ENCODE measurements around the gene LRRC34.

LRRC34 gene

GRCh38 chr3:169822540-169822939 lies 9.8 kb upstream of the LRRC34 start:
- TF ChIP-seq Cebpa-rat (IDR thresholded peaks at IDR 0.05) = no peak
- Histone ChIP-seq H3K4me2 (no peak overlapping the region), H3K9ac (no peak overlapping the region)

GRCh38 chr3:169822091-169822490 lies 9.4 kb upstream of the LRRC34 start:
- no peak for TF ChIP-seq Cebpa-rat (IDR thresholded peaks at IDR 0.05)
- Histone ChIP-seq H3K36me3 (no peaks in the 10 kb centered on the region), H3K9ac (no peak overlapping the region), H3K4me2 (no peak overlapping the region), H3K27me3 (no peaks in the 10 kb centered on the region), H4K20me1 (no peaks in the 10 kb centered on the region), H3K27ac (no peak overlapping the region), H3K4me1 (peaks cover 0 to 10% (median 0%) of the 10 kb centered on the region in 10 experiments; a peak in 3 of 20 replicates), H3K4me3 (no peak overlapping the region), H3K9me3 (replicated peaks in 1 of 11) (no peaks in the 10 kb centered on the region)

More at GRCh38 chr3:169822540-169822939, 9.8 kb upstream of the LRRC34 start:
- Histone ChIP-seq H3K27me3 (no peaks in the 10 kb centered on the region), H3K4me1 (peaks cover 0 to 10% (median 0%) of the 10 kb centered on the region in 10 experiments; a peak in 3 of 20 replicates), H3K36me3 (no peaks in the 10 kb centered on the region), H3K27ac (no peak overlapping the region), H3K4me3 (no peak overlapping the region), H3K9me3 (replicated peaks in 1 of 11) (no peaks in the 10 kb centered on the region), H4K20me1 (no peaks in the 10 kb centered on the region)

- TF ChIP-seq Cebpa-rat (IDR thresholded peaks at IDR 0.05) = no peak
- no peaks in the 10 kb centered on the region for H3K36me3 ChIP-seq
- H3K27ac ChIP-seq = no peak overlapping the region
- H3K4me3 ChIP-seq = no peak overlapping the region
- peak overlapping the region in 1 of 11 experiments; percentile 17; a peak in 1 of 22 replicates for H3K4me2 ChIP-seq
- no peaks in the 10 kb centered on the region for H3K27me3 ChIP-seq
- H3K9me3 ChIP-seq (replicated peaks in 1 of 11) = peaks cover 9 to 20% (median 14%) of the 10 kb centered on the region in 11 experiments
- H4K20me1 ChIP-seq = no peaks in the 10 kb centered on the region
- no peak overlapping the region for H3K9ac ChIP-seq
- peaks cover 11 to 17% (median 13%) of the 10 kb centered on the region in 10 experiments; a peak in 19 of 20 replicates for H3K4me1 ChIP-seq
Measured at GRCh38 chr3:169818316-169818715, 5.6 kb upstream of the LRRC34 start.

GRCh38 chr3:169815590-169816150 lies 3.0 kb upstream of the LRRC34 start:
- H3K4me2 ChIP-seq = no peak overlapping the region
- no peak overlapping the region for H3K9ac ChIP-seq
- peaks cover 28 to 41% (median 33%) of the 10 kb centered on the region in 10 experiments for H3K4me1 ChIP-seq
- no peaks in the 10 kb centered on the region for H3K36me3 ChIP-seq
- H3K27ac ChIP-seq = no peak overlapping the region
- peaks cover 9 to 20% (median 14%) of the 10 kb centered on the region in 11 experiments for H3K9me3 ChIP-seq (replicated peaks in 1 of 11)
- H4K20me1 ChIP-seq = no peaks in the 10 kb centered on the region
- no peak for TF ChIP-seq Cebpa-rat (IDR thresholded peaks at IDR 0.05)
- H3K4me3 ChIP-seq = no peak overlapping the region
- no peaks in the 10 kb centered on the region for H3K27me3 ChIP-seq

- H3K36me3 ChIP-seq = no peaks in the 10 kb centered on the region
- no peaks in the 10 kb centered on the region for H4K20me1 ChIP-seq
- no peaks in the 10 kb centered on the region for H3K27me3 ChIP-seq
- TF ChIP-seq Cebpa-rat (IDR thresholded peaks at IDR 0.05) = no peak
- H3K4me1 ChIP-seq = peaks cover 29 to 44% (median 34%) of the 10 kb centered on the region in 10 experiments
- H3K4me3 ChIP-seq = peak overlapping the region; percentile 54 to 86 (median 82)
- peaks cover 9 to 20% (median 14%) of the 10 kb centered on the region in 11 experiments for H3K9me3 ChIP-seq (replicated peaks in 1 of 11)
- peak overlapping the region in 10 of 11 experiments; percentile 75 to 86 (median 83); a peak in 19 of 22 replicates for H3K27ac ChIP-seq
- peak overlapping the region; percentile 90 to 97 (median 95) for H3K4me2 ChIP-seq
- peak overlapping the region; percentile 78 to 87 (median 85); a peak in 21 of 22 replicates for H3K9ac ChIP-seq
Measured at GRCh38 chr3:169813757-169814517, 1.2 kb upstream of the LRRC34 start.

GRCh38 chr3:169813278-169813677 lies 574 bp upstream of the LRRC34 start:
- Histone ChIP-seq H3K27me3 (no peaks in the 10 kb centered on the region), H3K4me1 (peaks cover 29 to 41% (median 34%) of the 10 kb centered on the region in 10 experiments), H3K4me3 (peak overlapping the region; percentile 54 to 86 (median 82)), H3K4me2 (peak overlapping the region; percentile 90 to 97 (median 95)), H3K9me3 (replicated peaks in 1 of 11) (peaks cover 9 to 20% (median 14%) of the 10 kb centered on the region in 11 experiments), H4K20me1 (no peaks in the 10 kb centered on the region), H3K36me3 (no peaks in the 10 kb centered on the region; a peak in 2 of 22 replicates), H3K9ac (peak overlapping the region; percentile 78 to 87 (median 85); a peak in 21 of 22 replicates), H3K27ac (peak overlapping the region in 10 of 11 experiments; percentile 75 to 86 (median 83); a peak in 20 of 22 replicates)
- TF ChIP-seq Cebpa-rat (IDR thresholded peaks at IDR 0.05) = no peak

- H4K20me1 ChIP-seq = no peaks in the 10 kb centered on the region
- peak overlapping the region; percentile 54 to 86 (median 82) for H3K4me3 ChIP-seq
- peak overlapping the region; percentile 90 to 97 (median 95) for H3K4me2 ChIP-seq
- peak overlapping the region; percentile 78 to 87 (median 85) for H3K9ac ChIP-seq
- H3K4me1 ChIP-seq = peaks cover 29 to 37% (median 33%) of the 10 kb centered on the region in 10 experiments
- peaks cover 0 to 5% (median 0%) of the 10 kb centered on the region in 11 experiments; a peak in 3 of 22 replicates for H3K36me3 ChIP-seq
- no peaks in the 10 kb centered on the region for H3K27me3 ChIP-seq
- TF ChIP-seq Cebpa-rat (IDR thresholded peaks at IDR 0.05) = no peak
- peaks cover 9 to 19% (median 14%) of the 10 kb centered on the region in 11 experiments for H3K9me3 ChIP-seq (replicated peaks in 1 of 11)
- H3K27ac ChIP-seq = peak overlapping the region; percentile 68 to 86 (median 83)
Measured at GRCh38 chr3:169811631-169812331, 923 bp downstream of the LRRC34 start.

GRCh38 chr3:169809230-169809795 lies 3.4 kb downstream of the LRRC34 start:
- Histone ChIP-seq H3K4me2 (no peak overlapping the region), H3K27me3 (no peaks in the 10 kb centered on the region), H3K4me3 (no peak overlapping the region), H3K4me1 (peaks cover 27 to 36% (median 31%) of the 10 kb centered on the region in 10 experiments), H3K9me3 (replicated peaks in 1 of 11) (no peaks in the 10 kb centered on the region), H3K9ac (no peak overlapping the region), H3K36me3 (peaks cover 0 to 18% (median 0%) of the 10 kb centered on the region in 11 experiments; a peak in 5 of 22 replicates), H4K20me1 (no peaks in the 10 kb centered on the region), H3K27ac (no peak overlapping the region)
- TF ChIP-seq Cebpa-rat (IDR thresholded peaks at IDR 0.05) = no peak
